Caco-2 (cell line): Measurements from ENCODE around the gene POFUT2. TPM values are rescaled to one million over a fixed set of nuclear protein-coding genes. Genes with fewer than 3 reads are reported as not detected.

ENCODE experiments used
- BruUV-seq: library from RNA; stranded (reverse); fragments of 400-500 nt; replicated peaks from 2 replicates; lab custom pipeline; 2021; lab: Mats Ljungman, UMichigan
- CTCF ChIA-PET: fragments of 300-600 bp; sonication (Branson Sonifier 250); formaldehyde crosslinking; loops from one replicate; lab custom pipeline; 2022; ENCODE audit warnings: antibody characterized with exemption; lab: Charles Lee
- POLR2A ChIA-PET: fragments of 300-600 bp; sonication (Branson Sonifier 250); formaldehyde crosslinking; loops from one replicate; lab custom pipeline; 2022; ENCODE audit warnings: antibody characterized with exemption; lab: Charles Lee
- DNase-seq, 2 experiments: peaks; one replicate each; pipeline versions ENCODE4 v3.0.0 to v3.0.0-alpha.2; 2020 to 2022
- H3K27me3 ChIP-seq: replicated peaks from 2 replicates; pipeline ENCODE4 v1.6.0; 2011; ENCODE audit warnings: low read length; ENCODE audit not compliant: control insufficient read depth, insufficient read depth
- H3K36me3 ChIP-seq: 2 replicates; pipeline ENCODE4 v1.5.1; 2011; ENCODE audit warnings: low read length; ENCODE audit not compliant: control insufficient read depth, insufficient read depth
- H3K4me1 ChIP-seq: fragments of 250-450 bp; sonication (Bioruptor Pico); 2 replicates; pipeline ENCODE4 v1.5.1; 2020; ENCODE audit warnings: mild to moderate bottlenecking
- H3K4me3 ChIP-seq: 2 replicates; pipeline ENCODE4 v1.5.1; 2011; ENCODE audit warnings: low read depth, mild to moderate bottlenecking, control low read depth, low read length
- H3K9me3 ChIP-seq: fragments of 250-450 bp; sonication (Bioruptor Pico); 2 replicates; pipeline ENCODE4 v1.5.1; 2020; ENCODE audit warnings: mild to moderate bottlenecking, moderate library complexity
- H3K27ac Mint-ChIP-seq: one replicate; pipeline ENCODE4 v1.8.0; 2022; ENCODE audit warnings: mixed read lengths; ENCODE audit not compliant: unreplicated experiment
- H3K27me3 Mint-ChIP-seq: one replicate; pipeline ENCODE4 v1.8.0; 2022; ENCODE audit warnings: mixed read lengths; ENCODE audit not compliant: insufficient read depth, unreplicated experiment
- H3K36me3 Mint-ChIP-seq: one replicate; pipeline ENCODE4 v1.8.0; 2022; ENCODE audit warnings: mild to moderate bottlenecking, mixed read lengths; ENCODE audit not compliant: insufficient read depth, unreplicated experiment
- H3K4me1 Mint-ChIP-seq: one replicate; pipeline ENCODE4 v1.8.0; 2022; ENCODE audit warnings: low read depth, mixed read lengths; ENCODE audit not compliant: unreplicated experiment
- H3K4me3 Mint-ChIP-seq: one replicate; pipeline ENCODE4 v1.8.0; 2022; ENCODE audit warnings: mild to moderate bottlenecking, moderate library complexity, mixed read lengths; ENCODE audit not compliant: unreplicated experiment
- H3K9me3 Mint-ChIP-seq: one replicate; pipeline ENCODE4 v1.8.0; 2022; ENCODE audit warnings: mixed read lengths; ENCODE audit not compliant: unreplicated experiment
- intact Hi-C: fragments of 100-400 bp; cut with micrococcal nuclease; formaldehyde crosslinking; loops from one replicate; pipeline ENCODE4 v1.10.0; 2022; ENCODE audit not compliant: unreplicated experiment
- total RNA-seq: library from RNA; stranded (reverse); gene quantifications from 2 replicates; pipeline ENCODE4 v1.2.3, GENCODE V29; 2022
- TF ChIP-seq, protein P1 (sequence below), 2 experiments: fragments of 200-600 bp in 1 of 2; IDR thresholded peaks; 1 replicate in 1 of 2; 2 replicates in 1 of 2; pipeline versions ENCODE4 v1.5.1 to v1.8.0; 2011 to 2022; ENCODE audit warnings: antibody characterized with exemption in 1 of 2, control low read depth in 1 of 2, inconsistent platforms in 1 of 2, low read depth in 1 of 2, low read length in 1 of 2, mild to moderate bottlenecking in 1 of 2, moderate library complexity in 1 of 2; ENCODE audit not compliant: insufficient read depth in 1 of 2, severe bottlenecking in 1 of 2, unreplicated experiment in 1 of 2

Gene POFUT2
- total RNA-seq, 1 experiment from 2014 or later, result 32.0 TPM

- no peaks in the 10 kb centered on the region for H3K9me3 ChIP-seq
- H3K36me3 ChIP-seq, result no peaks in the 10 kb centered on the region
- TF ChIP-seq, protein P1, sequence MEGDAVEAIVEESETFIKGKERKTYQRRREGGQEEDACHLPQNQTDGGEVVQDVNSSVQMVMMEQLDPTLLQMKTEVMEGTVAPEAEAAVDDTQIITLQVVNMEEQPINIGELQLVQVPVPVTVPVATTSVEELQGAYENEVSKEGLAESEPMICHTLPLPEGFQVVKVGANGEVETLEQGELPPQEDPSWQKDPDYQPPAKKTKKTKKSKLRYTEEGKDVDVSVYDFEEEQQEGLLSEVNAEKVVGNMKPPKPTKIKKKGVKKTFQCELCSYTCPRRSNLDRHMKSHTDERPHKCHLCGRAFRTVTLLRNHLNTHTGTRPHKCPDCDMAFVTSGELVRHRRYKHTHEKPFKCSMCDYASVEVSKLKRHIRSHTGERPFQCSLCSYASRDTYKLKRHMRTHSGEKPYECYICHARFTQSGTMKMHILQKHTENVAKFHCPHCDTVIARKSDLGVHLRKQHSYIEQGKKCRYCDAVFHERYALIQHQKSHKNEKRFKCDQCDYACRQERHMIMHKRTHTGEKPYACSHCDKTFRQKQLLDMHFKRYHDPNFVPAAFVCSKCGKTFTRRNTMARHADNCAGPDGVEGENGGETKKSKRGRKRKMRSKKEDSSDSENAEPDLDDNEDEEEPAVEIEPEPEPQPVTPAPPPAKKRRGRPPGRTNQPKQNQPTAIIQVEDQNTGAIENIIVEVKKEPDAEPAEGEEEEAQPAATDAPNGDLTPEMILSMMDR (IDR thresholded peaks at IDR 0.05; ENCODE audit: insufficient read depth in 1 of 2, low read depth in 1 of 2, low read length in 1 of 2, severe bottlenecking in 1 of 2, unreplicated experiment in 1 of 2), result no peak
- no peaks in the 10 kb centered on the region for H3K27me3 ChIP-seq
- Mint-ChIP-seq H3K9me3 (no peaks in the 10 kb centered on the region), H3K36me3 (peaks cover 37% of the 10 kb centered on the region), H3K27me3 (no peaks in the 10 kb centered on the region), H3K4me3 (no peak overlapping the region), H3K27ac (no peak overlapping the region), H3K4me1 (no peaks in the 10 kb centered on the region)
- peaks cover 29% of the 10 kb centered on the region for H3K4me1 ChIP-seq
- BruUV-seq, result no TSS peak
- no peak for DNase-seq
- H3K4me3 ChIP-seq, result no peak overlapping the region
- intact Hi-C loops, result no loop called here
- POLR2A ChIA-PET, result no interaction called here
- CTCF ChIA-PET, result no interaction called here
Observed at GRCh38 chr21:45261093-45261492, 26.6 kb downstream of the POFUT2 start.

DNA sequence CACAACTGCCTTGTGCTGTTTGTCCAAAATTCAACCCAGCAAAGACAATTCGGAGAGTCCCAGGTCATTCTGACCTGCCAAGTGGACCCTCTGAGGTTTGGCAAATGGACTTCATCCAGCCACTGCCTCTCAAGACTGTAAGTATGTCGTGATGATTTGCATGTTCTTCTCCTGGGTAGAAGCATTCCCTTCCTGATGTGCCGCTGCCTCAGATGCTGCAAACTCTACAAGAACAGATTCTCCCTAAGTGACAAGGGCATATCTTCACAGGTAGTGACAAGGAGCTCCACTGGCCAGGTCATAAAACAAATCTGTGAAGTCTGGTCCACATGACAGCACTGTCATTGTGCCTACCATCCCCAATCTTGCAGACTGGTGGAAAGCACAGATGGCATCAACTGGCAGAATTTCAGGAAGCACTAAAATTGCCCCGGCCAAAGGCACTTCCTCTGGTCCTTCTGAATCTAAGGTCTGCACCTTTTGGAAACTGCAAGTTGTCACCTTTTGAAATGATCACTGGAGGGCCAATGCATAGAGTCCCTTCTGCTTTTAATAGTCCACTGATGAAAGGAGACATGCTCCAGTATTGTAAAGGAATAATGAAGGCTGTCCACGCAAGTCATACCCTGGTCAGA, 27.4 kb downstream of the POFUT2 start:
- Histone ChIP-seq H3K36me3 (no peaks in the 10 kb centered on the region), H3K4me1 (peaks cover 29% of the 10 kb centered on the region), H3K4me3 (no peak overlapping the region), H3K9me3 (no peaks in the 10 kb centered on the region), H3K27me3 (no peaks in the 10 kb centered on the region)
- H3K4me1 Mint-ChIP-seq, result no peaks in the 10 kb centered on the region
- H3K36me3 Mint-ChIP-seq, result peaks cover 29% of the 10 kb centered on the region
- no peaks in the 10 kb centered on the region for H3K27me3 Mint-ChIP-seq
- CTCF ChIA-PET, result no interaction called here
- no peaks in the 10 kb centered on the region for H3K9me3 Mint-ChIP-seq
- intact Hi-C loops, result no loop called here
- POLR2A ChIA-PET, result no interaction called here
- no peak for DNase-seq
- TF ChIP-seq, protein P1 (IDR thresholded peaks at IDR 0.05; ENCODE audit: insufficient read depth in 1 of 2, low read depth in 1 of 2, low read length in 1 of 2, severe bottlenecking in 1 of 2, unreplicated experiment in 1 of 2), result no peak
- no peak overlapping the region for H3K27ac Mint-ChIP-seq
- no TSS peak for BruUV-seq
- H3K4me3 Mint-ChIP-seq, result no peak overlapping the region

GRCh38 chr21:45259206-45259840, 28.4 kb downstream of the POFUT2 start:
- Mint-ChIP-seq H3K9me3 (no peaks in the 10 kb centered on the region), H3K4me1 (no peaks in the 10 kb centered on the region), H3K4me3 (peak overlapping the region; percentile 63), H3K27ac (no peak overlapping the region), H3K27me3 (no peaks in the 10 kb centered on the region), H3K36me3 (peaks cover 22% of the 10 kb centered on the region)
- Histone ChIP-seq H3K27me3 (no peaks in the 10 kb centered on the region), H3K9me3 (no peaks in the 10 kb centered on the region), H3K4me3 (no peak overlapping the region), H3K4me1 (peaks cover 29% of the 10 kb centered on the region), H3K36me3 (no peaks in the 10 kb centered on the region)
- intact Hi-C loops, result loop anchor here (5.0 kb wide), 1 partner anchor 633 kb away; no protein-coding TSS in a partner anchor
- TF ChIP-seq, protein P1 (IDR thresholded peaks at IDR 0.05; ENCODE audit: insufficient read depth in 1 of 2, low read depth in 1 of 2, low read length in 1 of 2, severe bottlenecking in 1 of 2, unreplicated experiment in 1 of 2), result no peak
- DNase-seq, result no peak
- BruUV-seq, result no TSS peak
- POLR2A ChIA-PET, result interaction anchor here (1.1 kb wide), 1 partner anchor 28 kb away, joined by 3 read pairs; the partner anchor contains the start of gene POFUT2
- CTCF ChIA-PET, result interaction anchor here (0.6 to 2.3 kb wide), 3 partner anchors 29 to 371 kb away, joined by 4 to 11 read pairs (median 8); partner anchors contain the start of gene POFUT2
